WTC11 (cell line): Measurements from ENCODE around the gene EHBP1. TPM values are rescaled to one million over a fixed set of nuclear protein-coding genes. Genes with fewer than 3 reads are reported as not detected.

Source experiments
- ATAC-seq: fragments of 200-7000 bp; cut with Tn5 transposase; 2 replicates; pipeline ENCODE4 v1.10.0; 2021; ENCODE audit warnings: mild to moderate bottlenecking, moderate library complexity
- CTCF ChIA-PET: fragments of 300-600 bp; sonication (Branson Sonifier 250); formaldehyde crosslinking; loops from one replicate; lab custom pipeline; 2021; ENCODE audit warnings: antibody characterized with exemption; lab: Charles Lee
- POLR2A ChIA-PET: fragments of 350-600 bp; sonication (Branson Sonifier 250); formaldehyde crosslinking; loops from one replicate; lab custom pipeline; 2021; ENCODE audit warnings: antibody characterized with exemption; lab: Charles Lee
- DNase-seq: peaks from one replicate; pipeline ENCODE4 v3.0.0; 2021; ENCODE audit warnings: low spot score
- H3K27ac Mint-ChIP-seq: 2 replicates; pipeline ENCODE4 v1.8.0; 2021; ENCODE audit warnings: mixed read lengths
- H3K27me3 Mint-ChIP-seq: 2 replicates; pipeline ENCODE4 v1.8.0; 2021; ENCODE audit warnings: low read depth, mild to moderate bottlenecking, moderate library complexity, mixed read lengths
- H3K36me3 Mint-ChIP-seq: 2 replicates; pipeline ENCODE4 v1.8.0; 2021; ENCODE audit warnings: mixed read lengths
- H3K4me1 Mint-ChIP-seq: 2 replicates; pipeline ENCODE4 v1.8.0; 2022; ENCODE audit warnings: mixed read lengths
- H3K4me3 Mint-ChIP-seq: 2 replicates; pipeline ENCODE4 v1.8.0; 2021; ENCODE audit warnings: mild to moderate bottlenecking, moderate library complexity, mixed read lengths
- H3K9me3 Mint-ChIP-seq: 2 replicates; pipeline ENCODE4 v1.8.0; 2021; ENCODE audit warnings: mixed read lengths
- GRHL2 ChIP-seq: fragments of 250-450 bp; sonication (Bioruptor Pico); IDR thresholded peaks from 2 replicates; pipeline ENCODE4 v1.8.0; 2022; ENCODE audit warnings: mild to moderate bottlenecking, moderate library complexity; ENCODE audit not compliant: insufficient replicate concordance, severe bottlenecking
- MXD4 ChIP-seq: fragments of 250-450 bp; sonication (Bioruptor Pico); IDR thresholded peaks from 2 replicates; pipeline ENCODE4 v1.8.0; 2021; ENCODE audit warnings: mild to moderate bottlenecking, moderate library complexity, borderline replicate concordance
- SMAD4 ChIP-seq: sonication (generic); formaldehyde crosslinking; IDR thresholded peaks from 2 replicates; pipeline ENCODE4 v1.8.0; 2022; ENCODE audit warnings: mild to moderate bottlenecking, missing genetic modification reagents
- SP1 ChIP-seq: sonication (generic); formaldehyde crosslinking; conservative IDR thresholded peaks from 2 replicates; pipeline ENCODE4 v1.8.1; 2022; ENCODE audit warnings: missing genetic modification reagents
- TCF7 ChIP-seq: sonication (generic); formaldehyde crosslinking; IDR thresholded peaks from 2 replicates; pipeline ENCODE4 v1.8.0; 2022; ENCODE audit warnings: mild to moderate bottlenecking, low read depth, missing genetic modification reagents, moderate library complexity
- TP53 ChIP-seq: sonication (generic); formaldehyde crosslinking; IDR thresholded peaks from 2 replicates; pipeline ENCODE4 v1.8.1; 2023; ENCODE audit warnings: mild to moderate bottlenecking, missing genetic modification reagents
- ZNF317 ChIP-seq: sonication (generic); formaldehyde crosslinking; IDR thresholded peaks from 2 replicates; pipeline ENCODE4 v1.8.1; 2023; ENCODE audit warnings: low read depth, mild to moderate bottlenecking, moderate library complexity, missing genetic modification reagents, borderline replicate concordance
- ZNF396 ChIP-seq: fragments of 250-450 bp; sonication (Bioruptor Pico); IDR thresholded peaks from 2 replicates; pipeline ENCODE4 v1.8.0; 2021; ENCODE audit warnings: mild to moderate bottlenecking, moderate library complexity, borderline replicate concordance
- total RNA-seq: library from RNA; stranded (reverse); gene quantifications from 3 replicates; pipeline ENCODE4 v1.2.3, GENCODE V29; 2021
- TF ChIP-seq, protein P1 (sequence below): fragments of 250-450 bp; sonication (Bioruptor Pico); IDR thresholded peaks from 2 replicates; pipeline ENCODE4 v2.1.2; 2022; ENCODE audit warnings: mild to moderate bottlenecking, moderate library complexity
- TF ChIP-seq, protein P2 (sequence below): sonication (generic); formaldehyde crosslinking; IDR thresholded peaks from 2 replicates; pipeline ENCODE4 v1.8.0; 2022; ENCODE audit warnings: missing genetic modification reagents
- TF ChIP-seq, protein P3 (sequence below): fragments of 250-450 bp; sonication (Bioruptor Pico); conservative IDR thresholded peaks from 2 replicates; pipeline ENCODE4 v1.9.0; 2021; ENCODE audit warnings: mild to moderate bottlenecking
- TF ChIP-seq, protein P4 (sequence below): fragments of 200-600 bp; IDR thresholded peaks from 2 replicates; pipeline ENCODE4 v1.8.0; 2022; ENCODE audit warnings: antibody characterized with exemption
- TF ChIP-seq, protein P5 (sequence below): sonication (generic); formaldehyde crosslinking; IDR thresholded peaks from 2 replicates; pipeline ENCODE4 v1.8.1; 2023; ENCODE audit warnings: mild to moderate bottlenecking, missing genetic modification reagents
- TF ChIP-seq, protein P6 (sequence below): fragments of 250-450 bp; sonication (Bioruptor Pico); IDR thresholded peaks from 2 replicates; pipeline ENCODE4 v1.9.0; 2021; ENCODE audit warnings: mild to moderate bottlenecking

The EHBP1 gene
- total RNA-seq, 1 experiment from 2014 or later, result 36.4 TPM

DNA sequence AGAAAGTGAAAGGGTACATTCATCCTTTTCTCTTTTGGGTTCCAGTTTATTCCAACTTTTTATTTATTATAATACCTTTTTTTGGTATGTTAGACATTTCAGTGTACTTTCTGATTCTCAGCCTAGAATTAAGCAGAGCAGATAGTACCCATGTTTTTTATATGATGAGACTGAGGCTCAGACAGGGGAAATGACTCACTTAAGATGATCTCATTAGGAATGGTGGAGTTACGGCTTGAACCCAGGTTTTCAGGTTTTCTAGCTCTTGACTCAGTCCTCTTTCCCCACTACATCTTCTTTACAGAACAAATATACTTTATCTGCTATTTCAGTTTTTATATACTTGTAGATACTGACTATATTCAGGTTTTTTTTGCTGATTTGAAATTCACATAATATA lies 293.4 kb downstream of the EHBP1 start:
- H3K27ac Mint-ChIP-seq, result no peak overlapping the region
- H3K27me3 Mint-ChIP-seq, result no peaks in the 10 kb centered on the region
- H3K4me3 Mint-ChIP-seq, result no peak overlapping the region
- ChIA-PET CTCF (interaction anchor here (1.2 kb wide), 1 partner anchor 426 kb away, joined by 4 read pairs; no protein-coding TSS in a partner anchor), POLR2A (no interaction called here)
- H3K36me3 Mint-ChIP-seq, result peaks cover 6% of the 10 kb centered on the region; the same call in 1 of the 2 replicates
- no peaks in the 10 kb centered on the region for H3K9me3 Mint-ChIP-seq
- peaks cover 6% of the 10 kb centered on the region for H3K4me1 Mint-ChIP-seq
- ATAC-seq (no peak), DNase-seq (no peak)
- TF ChIP-seq ZNF396 (CRISPR knock-in tag) (no peak), ZNF317 (CRISPR knock-in tag) (no peak), SMAD4 (CRISPR knock-in tag) (no peak), MXD4 (CRISPR knock-in tag) (no peak), TP53 (CRISPR knock-in tag) (no peak), SP1 (CRISPR knock-in tag) (no peak)
- TF ChIP-seq, protein P1, sequence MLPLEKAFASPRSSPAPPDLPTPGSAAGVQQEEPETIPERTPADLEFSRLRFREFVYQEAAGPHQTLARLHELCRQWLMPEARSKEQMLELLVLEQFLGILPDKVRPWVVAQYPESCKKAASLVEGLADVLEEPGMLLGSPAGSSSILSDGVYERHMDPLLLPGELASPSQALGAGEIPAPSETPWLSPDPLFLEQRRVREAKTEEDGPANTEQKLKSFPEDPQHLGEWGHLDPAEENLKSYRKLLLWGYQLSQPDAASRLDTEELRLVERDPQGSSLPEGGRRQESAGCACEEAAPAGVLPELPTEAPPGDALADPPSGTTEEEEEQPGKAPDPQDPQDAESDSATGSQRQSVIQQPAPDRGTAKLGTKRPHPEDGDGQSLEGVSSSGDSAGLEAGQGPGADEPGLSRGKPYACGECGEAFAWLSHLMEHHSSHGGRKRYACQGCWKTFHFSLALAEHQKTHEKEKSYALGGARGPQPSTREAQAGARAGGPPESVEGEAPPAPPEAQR (CRISPR knock-in tag), result no peak
- TF ChIP-seq, protein P2, sequence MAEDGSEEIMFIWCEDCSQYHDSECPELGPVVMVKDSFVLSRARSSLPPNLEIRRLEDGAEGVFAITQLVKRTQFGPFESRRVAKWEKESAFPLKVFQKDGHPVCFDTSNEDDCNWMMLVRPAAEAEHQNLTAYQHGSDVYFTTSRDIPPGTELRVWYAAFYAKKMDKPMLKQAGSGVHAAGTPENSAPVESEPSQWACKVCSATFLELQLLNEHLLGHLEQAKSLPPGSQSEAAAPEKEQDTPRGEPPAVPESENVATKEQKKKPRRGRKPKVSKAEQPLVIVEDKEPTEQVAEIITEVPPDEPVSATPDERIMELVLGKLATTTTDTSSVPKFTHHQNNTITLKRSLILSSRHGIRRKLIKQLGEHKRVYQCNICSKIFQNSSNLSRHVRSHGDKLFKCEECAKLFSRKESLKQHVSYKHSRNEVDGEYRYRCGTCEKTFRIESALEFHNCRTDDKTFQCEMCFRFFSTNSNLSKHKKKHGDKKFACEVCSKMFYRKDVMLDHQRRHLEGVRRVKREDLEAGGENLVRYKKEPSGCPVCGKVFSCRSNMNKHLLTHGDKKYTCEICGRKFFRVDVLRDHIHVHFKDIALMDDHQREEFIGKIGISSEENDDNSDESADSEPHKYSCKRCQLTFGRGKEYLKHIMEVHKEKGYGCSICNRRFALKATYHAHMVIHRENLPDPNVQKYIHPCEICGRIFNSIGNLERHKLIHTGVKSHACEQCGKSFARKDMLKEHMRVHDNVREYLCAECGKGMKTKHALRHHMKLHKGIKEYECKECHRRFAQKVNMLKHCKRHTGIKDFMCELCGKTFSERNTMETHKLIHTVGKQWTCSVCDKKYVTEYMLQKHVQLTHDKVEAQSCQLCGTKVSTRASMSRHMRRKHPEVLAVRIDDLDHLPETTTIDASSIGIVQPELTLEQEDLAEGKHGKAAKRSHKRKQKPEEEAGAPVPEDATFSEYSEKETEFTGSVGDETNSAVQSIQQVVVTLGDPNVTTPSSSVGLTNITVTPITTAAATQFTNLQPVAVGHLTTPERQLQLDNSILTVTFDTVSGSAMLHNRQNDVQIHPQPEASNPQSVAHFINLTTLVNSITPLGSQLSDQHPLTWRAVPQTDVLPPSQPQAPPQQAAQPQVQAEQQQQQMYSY (CRISPR knock-in tag), result no peak
- TF ChIP-seq, protein P3, sequence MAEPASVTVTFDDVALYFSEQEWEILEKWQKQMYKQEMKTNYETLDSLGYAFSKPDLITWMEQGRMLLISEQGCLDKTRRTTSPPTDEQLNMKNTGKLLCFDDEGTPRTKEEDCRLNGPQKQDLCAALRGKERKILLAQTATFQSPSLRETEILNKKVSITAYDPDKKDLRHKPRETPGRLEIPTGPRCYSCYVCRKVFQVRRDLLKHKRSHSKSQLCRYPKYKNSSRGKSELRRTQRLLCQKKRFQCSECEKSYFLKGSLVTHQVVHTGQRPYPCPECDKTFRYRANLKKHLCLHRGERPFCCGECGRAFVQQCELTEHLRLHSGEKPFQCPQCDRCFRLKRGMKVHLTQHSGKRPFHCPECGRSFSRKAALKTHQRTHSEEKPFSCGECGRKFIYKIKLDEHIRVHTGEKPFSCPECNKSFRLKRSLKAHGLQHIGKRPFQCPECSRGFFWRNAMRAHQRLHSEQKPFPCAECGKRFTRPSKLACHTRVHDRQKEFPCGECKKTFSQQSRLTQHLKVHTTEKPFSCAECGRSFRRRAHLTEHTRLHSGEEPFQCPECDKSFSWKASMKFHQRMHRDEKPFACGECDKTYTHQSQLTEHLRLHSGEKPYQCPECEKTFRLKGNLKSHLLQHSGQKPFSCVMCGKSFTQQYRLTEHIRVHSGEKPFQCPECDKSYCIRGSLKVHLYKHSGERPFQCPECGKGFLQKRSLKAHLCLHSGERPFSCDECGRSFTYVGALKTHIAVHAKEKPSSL, result no peak
- TF ChIP-seq, protein P4, sequence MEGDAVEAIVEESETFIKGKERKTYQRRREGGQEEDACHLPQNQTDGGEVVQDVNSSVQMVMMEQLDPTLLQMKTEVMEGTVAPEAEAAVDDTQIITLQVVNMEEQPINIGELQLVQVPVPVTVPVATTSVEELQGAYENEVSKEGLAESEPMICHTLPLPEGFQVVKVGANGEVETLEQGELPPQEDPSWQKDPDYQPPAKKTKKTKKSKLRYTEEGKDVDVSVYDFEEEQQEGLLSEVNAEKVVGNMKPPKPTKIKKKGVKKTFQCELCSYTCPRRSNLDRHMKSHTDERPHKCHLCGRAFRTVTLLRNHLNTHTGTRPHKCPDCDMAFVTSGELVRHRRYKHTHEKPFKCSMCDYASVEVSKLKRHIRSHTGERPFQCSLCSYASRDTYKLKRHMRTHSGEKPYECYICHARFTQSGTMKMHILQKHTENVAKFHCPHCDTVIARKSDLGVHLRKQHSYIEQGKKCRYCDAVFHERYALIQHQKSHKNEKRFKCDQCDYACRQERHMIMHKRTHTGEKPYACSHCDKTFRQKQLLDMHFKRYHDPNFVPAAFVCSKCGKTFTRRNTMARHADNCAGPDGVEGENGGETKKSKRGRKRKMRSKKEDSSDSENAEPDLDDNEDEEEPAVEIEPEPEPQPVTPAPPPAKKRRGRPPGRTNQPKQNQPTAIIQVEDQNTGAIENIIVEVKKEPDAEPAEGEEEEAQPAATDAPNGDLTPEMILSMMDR, result no peak
- TF ChIP-seq, protein P5, sequence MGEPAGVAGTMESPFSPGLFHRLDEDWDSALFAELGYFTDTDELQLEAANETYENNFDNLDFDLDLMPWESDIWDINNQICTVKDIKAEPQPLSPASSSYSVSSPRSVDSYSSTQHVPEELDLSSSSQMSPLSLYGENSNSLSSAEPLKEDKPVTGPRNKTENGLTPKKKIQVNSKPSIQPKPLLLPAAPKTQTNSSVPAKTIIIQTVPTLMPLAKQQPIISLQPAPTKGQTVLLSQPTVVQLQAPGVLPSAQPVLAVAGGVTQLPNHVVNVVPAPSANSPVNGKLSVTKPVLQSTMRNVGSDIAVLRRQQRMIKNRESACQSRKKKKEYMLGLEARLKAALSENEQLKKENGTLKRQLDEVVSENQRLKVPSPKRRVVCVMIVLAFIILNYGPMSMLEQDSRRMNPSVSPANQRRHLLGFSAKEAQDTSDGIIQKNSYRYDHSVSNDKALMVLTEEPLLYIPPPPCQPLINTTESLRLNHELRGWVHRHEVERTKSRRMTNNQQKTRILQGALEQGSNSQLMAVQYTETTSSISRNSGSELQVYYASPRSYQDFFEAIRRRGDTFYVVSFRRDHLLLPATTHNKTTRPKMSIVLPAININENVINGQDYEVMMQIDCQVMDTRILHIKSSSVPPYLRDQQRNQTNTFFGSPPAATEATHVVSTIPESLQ (CRISPR knock-in tag), result no peak

DNA sequence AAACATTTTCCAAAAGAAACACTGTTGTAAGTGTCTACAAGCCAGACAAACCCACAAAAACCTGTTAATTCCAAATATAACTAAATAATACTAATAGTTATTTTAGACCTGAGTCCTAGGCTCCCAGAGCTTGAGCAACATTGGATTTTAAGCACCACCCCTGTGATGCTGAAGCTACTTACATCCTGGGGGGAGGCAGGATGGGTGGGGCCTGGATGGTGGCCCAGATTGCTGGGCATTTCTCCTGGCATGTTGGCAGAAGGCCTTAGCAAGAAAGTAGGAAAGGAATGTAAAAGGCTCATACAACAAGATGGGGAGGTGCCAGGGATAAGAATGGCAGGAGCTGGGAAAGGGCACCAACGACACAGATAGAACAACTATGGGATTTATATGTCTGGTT lies 294.4 kb downstream of the EHBP1 start:
- Mint-ChIP-seq H3K9me3 (no peaks in the 10 kb centered on the region), H3K4me3 (no peak overlapping the region), H3K27me3 (no peaks in the 10 kb centered on the region), H3K36me3 (peaks cover 5% of the 10 kb centered on the region; the same call in 1 of the 2 replicates), H3K4me1 (peaks cover 6% of the 10 kb centered on the region), H3K27ac (no peak overlapping the region)
- POLR2A ChIA-PET, result no interaction called here
- CTCF ChIA-PET, result no interaction called here
- no peak for TF ChIP-seq TCF7 (CRISPR knock-in tag)
- no peak for TF ChIP-seq GRHL2 (CRISPR knock-in tag)
- TF ChIP-seq, protein P6, sequence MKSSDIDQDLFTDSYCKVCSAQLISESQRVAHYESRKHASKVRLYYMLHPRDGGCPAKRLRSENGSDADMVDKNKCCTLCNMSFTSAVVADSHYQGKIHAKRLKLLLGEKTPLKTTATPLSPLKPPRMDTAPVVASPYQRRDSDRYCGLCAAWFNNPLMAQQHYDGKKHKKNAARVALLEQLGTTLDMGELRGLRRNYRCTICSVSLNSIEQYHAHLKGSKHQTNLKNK (CRISPR knock-in tag), result no peak
- DNase-seq, result no peak
- no peak for ATAC-seq
